Urinary bladder (tissue), 4 donors: Measurements from ENCODE around the gene PTGDR2. TPM values are rescaled to one million over a fixed set of nuclear protein-coding genes. Genes with fewer than 3 reads are reported as not detected.

ENCODE experiments used
- DNase-seq: peaks from one replicate; pipeline ENCODE4 v3.0.0-alpha.2; 2015; ENCODE audit errors: extremely low spot score
- H3K27ac ChIP-seq: one replicate; pipeline ENCODE4 v1.5.1; 2013; ENCODE audit warnings: low read depth, mild to moderate bottlenecking, moderate library complexity
- H3K36me3 ChIP-seq: one replicate; pipeline ENCODE4 v1.6.1; 2013; ENCODE audit warnings: mild to moderate bottlenecking, moderate library complexity; ENCODE audit not compliant: insufficient read depth
- H3K4me1 ChIP-seq: one replicate; pipeline ENCODE4 v1.6.1; 2013; ENCODE audit warnings: mild to moderate bottlenecking, moderate library complexity; ENCODE audit not compliant: insufficient read depth
- H3K4me3 ChIP-seq: one replicate; pipeline ENCODE4 v1.5.1; 2013; ENCODE audit warnings: low read depth, low read length
- whole genome bisulfite sequencing: extraction: QIAGEN DNeasy Blood & Tissue Kit; methylation state at CpG from one replicate; pipeline ENCODE4 v1.1.7; 2013; 5-methylcytosine and 5-hydroxymethylcytosine counted together
- polyA plus RNA-seq: library from polyadenylated mRNA; stranded (reverse); fragments of 200-250 nt; gene quantifications from one replicate; pipeline ENCODE4 v1.2.3, GENCODE V29; 2013
- total RNA-seq: library from RNA; depleted of rRNA; stranded (reverse); fragments of >200 nt; gene quantifications from one replicate; pipeline ENCODE4 v1.2.3, GENCODE V29; 2014
- donor health status: healthy with polysubstance abuse.
- donor health status: healthy.

PTGDR2 gene
- total and polyA plus RNA-seq, 2 donors, result 0.37 to 0.98 TPM

DNA sequence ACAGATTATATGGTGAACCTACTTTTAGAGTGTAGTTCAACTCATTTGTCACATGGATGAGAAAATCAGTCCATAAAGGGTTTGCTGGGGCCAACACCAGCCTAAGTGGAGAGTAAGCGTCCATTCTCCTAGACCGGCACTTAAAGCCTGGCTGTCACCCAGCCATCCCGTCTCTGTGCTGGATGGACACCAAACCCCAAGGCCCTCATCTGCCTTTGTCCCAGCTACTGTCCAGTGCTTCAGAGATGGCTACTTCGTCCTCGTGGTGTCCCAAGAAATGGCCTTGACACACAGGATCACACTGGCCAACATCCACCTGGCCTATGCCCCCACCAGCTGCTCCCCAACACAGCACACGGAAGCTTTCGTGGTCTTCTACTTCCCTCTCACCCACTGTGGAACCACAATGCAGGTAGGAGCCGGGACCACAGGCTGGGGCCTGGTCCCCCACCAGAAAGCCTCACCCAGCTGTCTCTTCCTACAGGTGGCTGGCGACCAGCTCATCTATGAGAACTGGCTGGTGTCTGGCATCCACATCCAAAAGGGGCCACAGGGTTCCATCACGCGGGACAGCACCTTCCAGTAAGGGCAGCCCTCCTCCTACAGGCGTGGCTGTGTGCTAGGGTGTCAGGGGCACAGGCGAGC is 15.1 kb upstream of the PTGDR2 start:
- no peak for DNase-seq
- Histone ChIP-seq H3K36me3 (no peaks in the 10 kb centered on the region), H3K4me1 (no peaks in the 10 kb centered on the region), H3K27ac (no peak overlapping the region), H3K4me3 (no peak overlapping the region)
- 85% methylated on average over 13 of the region's 13 CpGs for WGBS

- 56% methylated on average over 3 of the region's 3 CpGs for WGBS
- Histone ChIP-seq H3K27ac (no peak overlapping the region), H3K4me1 (no peaks in the 10 kb centered on the region), H3K4me3 (no peak overlapping the region), H3K36me3 (no peaks in the 10 kb centered on the region)
- DNase-seq, result no peak
Measured at GRCh38 chr11:60870276-60870675, 14.5 kb upstream of the PTGDR2 start.

- DNase-seq, result no peak
- no peaks in the 10 kb centered on the region for H3K4me1 ChIP-seq
- H3K36me3 ChIP-seq, result no peaks in the 10 kb centered on the region
- no peak overlapping the region for H3K27ac ChIP-seq
- 92% methylated on average over 7 of the region's 7 CpGs for WGBS
- H3K4me3 ChIP-seq, result no peak overlapping the region
Measured at GRCh38 chr11:60869451-60869825, 13.7 kb upstream of the PTGDR2 start.

- Histone ChIP-seq H3K27ac (no peak overlapping the region), H3K4me3 (no peak overlapping the region), H3K36me3 (no peaks in the 10 kb centered on the region), H3K4me1 (no peaks in the 10 kb centered on the region)
- no peak for DNase-seq
- WGBS, result 78% methylated on average over 10 of the region's 10 CpGs
Measured at GRCh38 chr11:60868682-60869450, 13.1 kb upstream of the PTGDR2 start.

DNA sequence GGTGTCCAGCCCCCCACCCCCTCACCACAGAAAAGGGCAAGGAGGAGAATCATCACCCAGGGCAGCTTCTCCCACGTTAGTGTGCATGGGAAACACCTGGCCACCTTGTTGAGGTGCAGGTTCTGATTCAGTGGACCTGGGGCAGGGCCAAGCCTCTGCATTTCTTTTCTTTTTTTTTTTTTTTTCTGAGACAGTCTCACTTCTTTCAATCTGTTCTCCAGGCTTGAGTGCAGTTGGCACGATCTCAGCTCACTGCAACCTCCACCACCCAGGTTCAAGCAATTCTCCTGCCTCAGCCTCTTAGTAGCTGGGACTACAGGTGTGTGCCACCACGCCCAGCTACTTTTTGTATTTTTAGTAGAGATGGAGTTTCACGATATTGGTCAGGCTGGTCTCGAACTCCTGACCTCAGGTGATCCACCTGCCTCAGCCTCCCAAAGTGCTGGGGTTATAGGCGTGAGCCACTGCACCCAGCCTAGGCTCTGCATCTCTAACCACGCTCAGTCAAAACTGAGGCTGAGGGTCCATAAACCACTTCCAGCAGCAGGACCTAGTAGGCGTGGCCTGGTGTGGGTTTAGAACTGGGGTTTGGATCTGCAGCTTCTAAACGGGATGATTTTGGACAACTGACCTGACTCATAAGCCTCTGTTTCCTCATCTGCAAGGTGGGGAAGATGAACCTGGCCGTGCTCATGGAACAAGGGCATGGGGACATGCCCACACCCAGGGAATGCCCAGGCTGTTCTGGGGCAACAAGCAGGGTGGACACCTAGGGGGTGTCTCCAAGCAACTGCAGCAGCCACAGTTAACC is 12.3 kb upstream of the PTGDR2 start:
- Histone ChIP-seq H3K4me3 (no peak overlapping the region), H3K27ac (no peak overlapping the region), H3K36me3 (no peaks in the 10 kb centered on the region), H3K4me1 (no peaks in the 10 kb centered on the region)
- WGBS, result 75% methylated on average over 10 of the region's 10 CpGs
- no peak for DNase-seq

DNA sequence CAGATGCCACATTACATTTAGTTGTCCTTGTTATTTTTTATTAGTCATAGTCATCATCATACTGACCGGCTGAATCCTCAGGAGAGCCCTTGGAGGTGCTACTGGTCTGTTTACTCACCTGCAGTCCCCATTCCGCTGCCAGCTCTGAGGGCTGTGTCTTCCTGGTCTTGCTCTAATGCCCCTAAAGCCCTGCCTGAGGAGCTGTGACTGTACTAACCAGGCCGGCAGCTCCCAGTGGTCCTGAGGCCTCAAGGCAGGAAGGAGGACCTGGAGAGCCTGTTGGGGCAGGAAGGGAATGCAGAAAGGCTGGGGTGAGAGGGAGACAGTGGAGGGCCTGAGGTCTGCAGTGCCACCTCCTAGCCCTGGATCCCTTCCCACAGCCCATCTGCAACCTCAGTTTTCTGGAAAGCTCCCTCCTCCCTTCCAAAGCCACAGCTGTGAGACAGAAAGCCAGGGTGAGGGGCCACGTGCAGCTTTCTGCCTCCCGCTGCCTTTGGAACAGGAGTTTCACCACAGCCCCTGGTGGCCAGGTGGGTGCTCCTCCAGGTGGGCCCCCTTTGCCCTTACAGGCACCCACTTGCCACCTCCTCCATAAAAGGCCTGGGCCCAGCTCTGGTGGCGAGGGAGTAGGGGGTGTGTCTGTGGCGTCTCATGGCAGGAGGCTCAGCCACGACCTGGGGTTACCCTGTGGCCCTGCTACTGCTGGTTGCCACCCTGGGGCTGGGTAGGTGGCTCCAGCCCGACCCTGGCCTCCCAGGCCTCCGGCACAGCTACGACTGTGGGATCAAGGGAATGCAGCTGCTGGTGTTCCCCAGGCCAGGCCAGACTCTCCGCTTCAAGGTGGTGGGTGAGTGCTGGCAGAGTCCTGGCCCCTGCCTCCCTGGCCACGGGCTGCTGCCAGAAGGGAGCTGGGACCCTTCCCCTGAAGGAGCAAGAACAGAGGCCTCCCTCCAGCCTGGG is 11.4 kb upstream of the PTGDR2 start, which contains the start of gene ZP1:
Gene ZP1 (plus strand): TSS at position 632 of the 960 bp plus-strand sequence. CDS start 20 bp downstream, at position 652.
- Histone ChIP-seq H3K4me1 (no peaks in the 10 kb centered on the region), H3K27ac (no peak within 1 kb of the TSS), H3K36me3 (no peaks in the 10 kb centered on the region), H3K4me3 (no peak within 1 kb of the TSS)
- no peak for DNase-seq
- 63% methylated on average over 13 of the region's 13 CpGs for WGBS

- WGBS, result 72% methylated on average over 7 of the region's 7 CpGs
- Histone ChIP-seq H3K36me3 (no peaks in the 10 kb centered on the region), H3K27ac (no peak overlapping the region), H3K4me3 (no peak overlapping the region), H3K4me1 (no peaks in the 10 kb centered on the region)
- DNase-seq, result no peak
Measured at GRCh38 chr11:60864856-60865513, 9.2 kb upstream of the PTGDR2 start.

DNA sequence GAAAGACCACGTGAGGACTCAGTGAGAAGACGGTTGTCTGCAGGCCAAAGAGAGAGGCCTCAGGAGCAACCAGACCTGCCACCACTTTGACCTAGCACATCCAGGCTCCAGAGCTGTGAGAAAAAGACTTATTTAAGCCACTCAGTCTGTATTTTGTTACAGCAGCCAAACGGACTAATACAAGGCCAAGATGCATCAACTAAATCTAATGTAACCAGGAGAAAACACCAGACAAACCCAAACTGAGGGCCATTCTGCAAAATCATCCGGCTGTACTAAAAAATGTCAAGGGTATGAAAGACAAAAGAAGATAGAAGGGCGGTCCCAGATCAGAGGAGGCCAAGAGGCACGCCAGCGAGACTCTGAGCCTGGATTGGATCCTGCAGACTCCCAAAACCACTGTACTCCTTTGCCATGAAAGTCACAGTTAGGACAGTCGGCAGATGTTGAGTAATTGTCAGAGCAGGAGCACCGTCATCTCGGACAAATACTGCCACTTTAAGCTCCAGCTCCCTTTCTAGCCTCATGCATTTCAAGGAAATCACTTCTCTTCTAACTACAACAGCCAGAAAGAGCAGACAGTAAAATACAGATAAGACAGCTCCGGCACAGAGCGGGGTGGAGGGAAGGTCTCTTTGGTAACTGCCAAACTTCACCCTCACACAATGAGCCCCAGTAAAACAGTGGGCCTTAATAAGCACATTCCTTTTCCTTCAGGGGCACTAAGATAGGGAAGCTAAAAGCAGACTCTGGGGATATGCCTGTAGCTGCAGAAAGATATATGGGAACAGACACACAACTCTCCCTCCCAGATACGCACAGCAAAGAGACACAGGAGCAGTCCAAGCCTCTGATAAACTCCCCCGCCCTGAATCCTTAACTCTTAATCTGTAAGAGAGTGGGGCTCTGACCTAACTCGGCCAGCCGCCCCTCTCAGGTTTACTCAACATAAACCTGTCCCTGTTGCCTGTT is 8.1 kb upstream of the PTGDR2 start:
- Histone ChIP-seq H3K4me1 (no peaks in the 10 kb centered on the region), H3K36me3 (no peaks in the 10 kb centered on the region), H3K4me3 (no peak overlapping the region), H3K27ac (no peak overlapping the region)
- DNase-seq, result no peak
- 52% methylated on average over 16 of the region's 16 CpGs for WGBS

DNA sequence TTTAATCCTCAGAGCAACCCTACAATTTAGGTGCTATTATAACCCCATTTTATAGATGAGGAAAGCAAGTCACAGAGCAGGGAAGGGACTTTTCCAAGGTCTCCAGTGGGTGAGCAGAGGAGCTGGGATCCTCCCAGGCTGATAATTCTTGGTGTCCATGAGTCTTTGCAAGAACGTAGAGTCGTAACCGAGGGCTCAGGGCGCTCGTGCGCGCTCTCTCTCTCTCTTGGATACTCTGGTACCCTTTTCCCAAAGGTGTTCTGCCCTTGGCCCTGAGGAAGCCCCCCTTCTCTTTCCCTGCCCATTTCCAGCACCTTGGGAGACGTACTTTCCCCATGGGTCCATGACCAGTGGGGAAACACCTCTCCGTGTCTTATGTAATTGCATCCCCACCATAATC is 6.4 kb upstream of the PTGDR2 start:
- DNase-seq, result no peak
- 93% methylated on average over 9 of the region's 9 CpGs for WGBS
- H3K36me3 ChIP-seq, result no peaks in the 10 kb centered on the region
- no peak overlapping the region for H3K4me3 ChIP-seq
- H3K4me1 ChIP-seq, result no peaks in the 10 kb centered on the region
- H3K27ac ChIP-seq, result no peak overlapping the region

GRCh38 chr11:60860943-60861342 is 5.2 kb upstream of the PTGDR2 start:
- no peak overlapping the region for H3K4me3 ChIP-seq
- no peaks in the 10 kb centered on the region for H3K4me1 ChIP-seq
- no peaks in the 10 kb centered on the region for H3K36me3 ChIP-seq
- DNase-seq, result no peak
- no peak overlapping the region for H3K27ac ChIP-seq
- WGBS, result 52% methylated on average over 7 of the region's 7 CpGs

DNA sequence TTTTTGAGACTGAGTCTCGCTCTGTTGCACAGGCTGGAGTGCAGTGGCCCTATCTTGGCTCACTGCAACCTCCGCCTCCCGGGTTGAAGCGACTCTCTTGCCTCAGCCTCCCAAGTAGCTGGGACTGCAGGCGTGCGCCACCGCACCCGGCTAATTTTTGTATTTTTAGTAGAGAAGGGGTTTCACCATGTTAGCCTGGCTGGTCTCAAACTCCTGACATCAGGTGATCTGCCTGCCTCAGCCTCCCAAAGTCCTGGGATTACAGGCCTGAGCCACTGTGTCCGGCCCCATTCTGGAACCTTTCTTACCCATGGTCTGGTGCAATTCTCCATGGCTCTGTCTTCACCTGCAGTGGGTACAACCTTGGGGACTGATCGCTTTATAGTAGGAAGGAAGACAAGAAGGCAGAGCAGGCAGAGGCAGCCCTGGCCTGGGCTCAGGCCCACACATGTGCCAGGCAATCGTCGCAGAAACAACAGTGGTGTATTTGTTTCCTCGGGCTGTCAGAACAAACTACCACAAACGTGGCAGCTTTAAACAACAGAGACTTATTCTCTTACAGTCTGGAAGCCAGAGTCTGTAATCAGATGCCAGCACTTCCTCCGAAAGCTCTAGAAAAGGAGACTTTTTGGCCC is 4.0 kb upstream of the PTGDR2 start:
- DNase-seq, result no peak
- no peaks in the 10 kb centered on the region for H3K36me3 ChIP-seq
- 88% methylated on average over 15 of the region's 15 CpGs for WGBS
- no peak overlapping the region for H3K4me3 ChIP-seq
- no peaks in the 10 kb centered on the region for H3K4me1 ChIP-seq
- H3K27ac ChIP-seq, result no peak overlapping the region
